Liver (tissue), 9 donors: ENCODE measurements around the gene NXPH3. TPM values are rescaled to one million over a fixed set of nuclear protein-coding genes. Genes with fewer than 3 reads are reported as not detected.

ENCODE experiments used
- DNase-seq: peaks from one replicate; pipeline ENCODE4 v3.0.0-alpha.2; 2017; ENCODE audit warnings: low spot score
- H3K27ac ChIP-seq, 2 donors: one replicate each; pipeline ENCODE4 v1.7.0; 2013; ENCODE audit warnings: inconsistent platforms in 2 of 2, low read length in 2 of 2, control low read depth in 1 of 2, low read depth in 1 of 2, mild to moderate bottlenecking in 1 of 2
- H3K27me3 ChIP-seq, 4 donors: one replicate each; pipeline versions ENCODE4 v1.6.1 to v1.7.0; 2013; ENCODE audit warnings: low read length in 3 of 4, inconsistent platforms in 1 of 4, mild to moderate bottlenecking in 1 of 4, moderate library complexity in 1 of 4; ENCODE audit not compliant: control insufficient read depth in 4 of 4, insufficient read depth in 4 of 4
- H3K36me3 ChIP-seq, 4 donors: one replicate each; pipeline versions ENCODE4 v1.6.1 to v1.7.0; 2013; ENCODE audit warnings: low read length in 3 of 4, mild to moderate bottlenecking in 3 of 4, low read depth in 1 of 4, moderate library complexity in 1 of 4; ENCODE audit not compliant: control insufficient read depth in 4 of 4, insufficient read depth in 3 of 4
- H3K4me1 ChIP-seq, 4 donors: one replicate each; pipeline versions ENCODE4 v1.6.1 to v1.7.0; 2013; ENCODE audit warnings: low read length in 3 of 4, mild to moderate bottlenecking in 3 of 4, moderate library complexity in 1 of 4; ENCODE audit not compliant: control insufficient read depth in 4 of 4, insufficient read depth in 4 of 4
- H3K4me3 ChIP-seq, 3 donors: one replicate each; pipeline versions ENCODE4 v1.6.1 to v1.7.0; 2013; ENCODE audit warnings: low read length in 3 of 3, control low read depth in 1 of 3, low read depth in 1 of 3, mild to moderate bottlenecking in 1 of 3
- H3K9ac ChIP-seq, 2 donors: one replicate each; pipeline ENCODE4 v1.7.0; 2013; ENCODE audit warnings: low read length in 2 of 2, mild to moderate bottlenecking in 2 of 2, moderate library complexity in 2 of 2, control low read depth in 1 of 2, low read depth in 1 of 2
- H3K9me3 ChIP-seq, 4 donors: one replicate each; pipeline versions ENCODE4 v1.6.1 to v1.7.0; 2013; ENCODE audit warnings: low read length in 3 of 4; ENCODE audit not compliant: control insufficient read depth in 4 of 4
- ATF3 ChIP-seq: IDR thresholded peaks from 2 replicates; pipeline ENCODE4 v1.6.1; 2016; ENCODE audit warnings: antibody characterized with exemption
- CTCF ChIP-seq: fragments of 150-350 bp; IDR thresholded peaks from 2 replicates; pipeline ENCODE4 v1.5.1; 2017; ENCODE audit warnings: improper control_type of control experiment, low read depth, low read length; ENCODE audit not compliant: missing input control
- EGR1 ChIP-seq, 2 donors: IDR thresholded peaks; 2 replicates each; pipeline ENCODE4 v1.6.1; 2016 to 2018; ENCODE audit warnings: antibody characterized with exemption in 2 of 2, low read depth in 2 of 2
- FOXA1 ChIP-seq: IDR thresholded peaks from 2 replicates; pipeline ENCODE4 v1.6.1; 2016; ENCODE audit warnings: antibody characterized with exemption
- FOXA2 ChIP-seq: IDR thresholded peaks from 2 replicates; pipeline ENCODE4 v1.6.1; 2016; ENCODE audit warnings: antibody characterized with exemption
- GABPA ChIP-seq, 2 donors: IDR thresholded peaks in 1 of 2; conservative IDR thresholded peaks in 1 of 2; 2 replicates each; pipeline ENCODE4 v1.6.1; 2016; ENCODE audit warnings: antibody characterized with exemption in 2 of 2, mild to moderate bottlenecking in 1 of 2, moderate library complexity in 1 of 2
- HNF4A ChIP-seq, 2 donors: conservative IDR thresholded peaks; 2 replicates each; pipeline ENCODE4 v1.6.1; 2016; ENCODE audit warnings: antibody characterized with exemption in 2 of 2, mild to moderate bottlenecking in 2 of 2
- HNF4G ChIP-seq: IDR thresholded peaks from 2 replicates; pipeline ENCODE4 v1.6.1; 2016; ENCODE audit warnings: antibody characterized with exemption
- JUND ChIP-seq, 2 donors: IDR thresholded peaks; 2 replicates each; pipeline ENCODE4 v1.6.1; 2016; ENCODE audit warnings: antibody characterized with exemption in 2 of 2
- MAX ChIP-seq: IDR thresholded peaks from 2 replicates; pipeline ENCODE4 v1.6.1; 2016; ENCODE audit warnings: antibody characterized with exemption
- NR2F2 ChIP-seq: IDR thresholded peaks from 2 replicates; pipeline ENCODE4 v1.6.1; 2016; ENCODE audit warnings: antibody characterized with exemption
- RAD21 ChIP-seq, 2 donors: IDR thresholded peaks; 2 replicates each; pipeline ENCODE4 v1.6.1; 2016; ENCODE audit warnings: antibody characterized with exemption in 2 of 2, mild to moderate bottlenecking in 2 of 2
- REST ChIP-seq: IDR thresholded peaks from 2 replicates; pipeline ENCODE4 v1.6.1; 2016; ENCODE audit warnings: antibody characterized with exemption, mild to moderate bottlenecking
- RXRA ChIP-seq, 2 donors: IDR thresholded peaks; 2 replicates each; pipeline ENCODE4 v1.6.1; 2017 to 2018; ENCODE audit warnings: antibody characterized with exemption in 2 of 2, mild to moderate bottlenecking in 1 of 2
- SP1 ChIP-seq: IDR thresholded peaks from 2 replicates; pipeline ENCODE4 v1.6.1; 2018; ENCODE audit warnings: antibody characterized with exemption, mild to moderate bottlenecking
- TAF1 ChIP-seq: conservative IDR thresholded peaks from 2 replicates; pipeline ENCODE4 v1.6.1; 2016; ENCODE audit warnings: antibody characterized with exemption, mild to moderate bottlenecking
- YY1 ChIP-seq: IDR thresholded peaks from 2 replicates; pipeline ENCODE4 v1.6.1; 2016; ENCODE audit warnings: antibody characterized with exemption, mild to moderate bottlenecking
- ZBTB33 ChIP-seq: IDR thresholded peaks from 2 replicates; pipeline ENCODE4 v1.6.1; 2016; ENCODE audit warnings: antibody characterized with exemption
- WGBS: extraction: QIAGEN DNeasy Blood & Tissue Kit; methylation state at CpG from one replicate; pipeline ENCODE4 v1.1.7; 2013; 5-methylcytosine and 5-hydroxymethylcytosine counted together
- polyA plus RNA-seq, 2 donors: library from polyadenylated mRNA; stranded (reverse) in 1 of 2; unstranded in 1 of 2; fragments of 200-250 nt in 1 of 2; fragments of >200 nt in 1 of 2; fragmentation: Nextera tagmentation in 1 of 2; extraction: Ambion mirVana in 1 of 2; gene quantifications; one replicate each; pipeline versions ENCODE4 v1.2.1 to v1.2.3, GENCODE V29; 2013 to 2015
- total RNA-seq, 2 donors: library from RNA; depleted of rRNA; stranded (reverse); fragments of >200 nt; gene quantifications; one replicate each; pipeline ENCODE4 v1.2.3, GENCODE V29; 2014
- donor health status: healthy.
- donor health status: healthy.
- donor health status: healthy.
- donor health status: healthy.
- donor health status: healthy.

NXPH3 gene
- under 1 TPM in 1 of 2 donors, not detected in 1; 0.17 TPM for total RNA-seq
- under 1 TPM in 1 of 2 donors, not detected in 1; 0.22 TPM for polyA plus RNA-seq

GRCh38 chr17:49575679-49576087 is at the start of gene NXPH3:
TSS of gene NXPH3 (plus strand) at chr17:49575871. CDS start at chr17:49576220, 349 bp downstream.
- Histone ChIP-seq H3K4me3 (peak within 1 kb of the TSS in 2 of 3 donors; percentile 38 to 48), H3K36me3 (no peaks in the 10 kb centered on the region), H3K27ac (no peak within 1 kb of the TSS), H3K9me3 (no peaks in the 10 kb centered on the region), H3K9ac (no peak within 1 kb of the TSS), H3K4me1 (peaks cover 8 to 18% (median 12%) of the 10 kb centered on the region in 4 donors), H3K27me3 (peaks cover 0 to 5% (median 2%) of the 10 kb centered on the region in 4 donors)
- WGBS = 2% methylated on average over 55 of the region's 55 CpGs
- TF ChIP-seq FOXA1 (no peak), RAD21 (IDR thresholded peaks at IDR 0.05) (peak in 1 of 2 donors; percentile 26), CTCF (peak; percentile 57), MAX (no peak), YY1 (no peak)
- DNase-seq = peak; percentile 68

- Histone ChIP-seq H3K4me3 (no peak overlapping the region), H3K36me3 (no peaks in the 10 kb centered on the region), H3K27ac (no peak overlapping the region), H3K9me3 (no peaks in the 10 kb centered on the region), H3K27me3 (no peaks in the 10 kb centered on the region), H3K4me1 (no peaks in the 10 kb centered on the region), H3K9ac (no peak overlapping the region)
- DNase-seq = no peak
- WGBS = 75% methylated on average over 11 of the region's 11 CpGs
- no peak for TF ChIP-seq RXRA (IDR thresholded peaks at IDR 0.05)
- TF ChIP-seq ATF3 = no peak
- TF ChIP-seq MAX = no peak
- TF ChIP-seq HNF4A (conservative IDR thresholded peaks at IDR 0.05) = no peak
- no peak for TF ChIP-seq SP1
- no peak for TF ChIP-seq FOXA2
- no peak for TF ChIP-seq GABPA (IDR thresholded peaks at IDR 0.05 in 1 of 2, conservative IDR thresholded peaks at IDR 0.05 in 1 of 2)
- TF ChIP-seq FOXA1 = no peak
- TF ChIP-seq CTCF = no peak
- TF ChIP-seq RAD21 (IDR thresholded peaks at IDR 0.05) = no peak
- TF ChIP-seq ZBTB33 = no peak
- no peak for TF ChIP-seq TAF1
- no peak for TF ChIP-seq HNF4G
- TF ChIP-seq NR2F2 = no peak
- no peak for TF ChIP-seq REST
- no peak for TF ChIP-seq YY1
- no peak for TF ChIP-seq EGR1 (IDR thresholded peaks at IDR 0.05; ENCODE audit: low read depth in 2 of 2)
- TF ChIP-seq JUND (IDR thresholded peaks at IDR 0.05) = no peak
These were observed 47.6 kb upstream of the NXPH3 start for GRCh38 chr17:49527927-49528651.
